ENCODE results near the gene ABCB11. TPM values are rescaled to one million over a fixed set of nuclear protein-coding genes. Genes with fewer than 3 reads are reported as not detected.
"Not testable (repeated sequence)": the region's sequence is repeated elsewhere in the genome, so short reads cannot be mapped to it uniquely, and the experiment has no call there.

The ABCB11 gene
- total and polyA plus RNA-seq, 4 donors = 0.03 to 0.21 TPM; not detected in 2

DNA sequence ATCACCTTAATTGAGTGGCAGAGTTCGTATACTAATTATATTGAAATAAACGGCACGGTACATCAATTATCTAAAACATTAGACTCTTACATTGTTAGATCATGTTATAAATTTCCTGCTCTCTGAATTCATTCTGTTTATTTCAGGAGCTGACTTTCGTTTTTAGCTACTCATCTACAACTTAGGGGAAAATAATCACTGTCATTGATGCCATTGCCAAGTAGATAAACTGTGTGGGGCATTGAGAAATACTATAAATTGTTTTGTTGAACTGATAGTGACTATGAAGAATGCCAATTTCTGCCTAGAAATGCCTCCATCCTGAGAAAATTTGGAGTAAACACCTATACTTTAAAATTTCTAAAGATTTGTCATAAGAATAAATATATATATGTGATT, 17.5 kb downstream of the ABCB11 start:
- no peaks in the 10 kb centered on the region for H3K4me1 ChIP-seq (ENCODE audit: control insufficient read depth in 1 of 2, insufficient read depth in 2 of 2, low read length in 2 of 2)
- WGBS, 2 donors = 71 to 87% methylated on average over 4 of the region's 4 CpGs
- no peaks in the 10 kb centered on the region for H3K27me3 ChIP-seq (ENCODE audit: control insufficient read depth in 1 of 2, insufficient read depth in 2 of 2, low read length in 1 of 2)
- ATAC-seq (ENCODE audit: low FRiP score) (no peak), DNase-seq (no peak)
- intact Hi-C loops (cut with DNase I) = no loop called here
- no peaks in the 10 kb centered on the region for H3K36me3 ChIP-seq (ENCODE audit: control insufficient read depth in 1 of 2, insufficient read depth in 2 of 2, low read length in 1 of 2)
- H3K27ac ChIP-seq (ENCODE audit: low read depth in 1 of 2, low read length in 2 of 2) = no peak overlapping the region
- no peaks in the 10 kb centered on the region for H3K9me3 ChIP-seq (ENCODE audit: control insufficient read depth, low read length)
- H3K4me3 ChIP-seq (ENCODE audit: low read length in 2 of 2) = no peak overlapping the region

- ATAC-seq (ENCODE audit: low FRiP score) = no peak
- intact Hi-C loops (cut with DNase I) = no loop called here
- 33 to 45% methylated on average over 6 of the region's 6 CpGs for WGBS, 2 donors
- Histone ChIP-seq H3K9me3 (ENCODE audit: control insufficient read depth, low read length) (no peaks in the 10 kb centered on the region), H3K36me3 (ENCODE audit: control insufficient read depth in 1 of 2, insufficient read depth in 2 of 2, low read length in 1 of 2) (no peaks in the 10 kb centered on the region), H3K4me3 (ENCODE audit: low read length in 2 of 2) (no peak overlapping the region), H3K27me3 (ENCODE audit: control insufficient read depth in 1 of 2, insufficient read depth in 2 of 2, low read length in 1 of 2) (no peaks in the 10 kb centered on the region), H3K27ac (ENCODE audit: low read depth in 1 of 2, low read length in 2 of 2) (no peak overlapping the region), H3K4me1 (ENCODE audit: control insufficient read depth in 1 of 2, insufficient read depth in 2 of 2, low read length in 2 of 2) (no peaks in the 10 kb centered on the region)
- DNase-seq = no peak
Observed at GRCh38 chr2:169012812-169013627, 18.1 kb downstream of the ABCB11 start.

DNA sequence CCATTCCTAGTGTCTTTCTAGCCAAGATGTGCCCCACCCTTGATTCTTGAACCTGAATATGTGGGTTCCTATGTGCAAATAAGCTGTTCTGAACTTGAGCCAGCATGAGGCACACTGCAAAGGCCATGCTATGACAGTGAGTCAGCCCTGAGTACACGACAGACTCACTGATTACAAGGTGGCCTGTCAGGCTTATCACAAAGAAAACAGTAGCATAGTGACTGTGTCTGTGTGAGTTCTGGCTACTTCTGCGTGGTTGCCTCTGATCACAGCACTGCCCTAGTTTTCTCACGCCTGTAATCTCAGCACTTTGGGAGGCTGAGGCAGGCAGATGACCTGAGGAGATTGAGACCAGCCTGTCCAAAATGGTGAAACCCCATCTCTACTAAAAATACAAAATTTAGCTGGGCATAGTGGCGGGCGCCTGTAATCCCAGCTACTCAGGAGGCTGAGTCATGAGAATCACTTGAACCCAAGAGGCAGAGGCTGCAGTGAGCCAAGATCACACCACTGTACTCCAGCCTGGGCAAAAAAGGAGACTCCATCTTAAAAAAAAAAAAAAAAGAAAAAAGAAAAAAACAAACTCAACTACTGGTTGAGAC, 18.8 kb downstream of the ABCB11 start:
- WGBS, 2 donors = 29 to 33% methylated on average over 5 of the region's 5 CpGs
- ATAC-seq (ENCODE audit: low FRiP score) = not testable (repeated sequence)

GRCh38 chr2:169011698-169012097, 19.4 kb downstream of the ABCB11 start:
- intact Hi-C loops (cut with DNase I) = no loop called here
- 89 to 92% methylated on average over 2 of the region's 2 CpGs for WGBS, 2 donors
- H3K9me3 ChIP-seq (ENCODE audit: control insufficient read depth, low read length) = no peaks in the 10 kb centered on the region
- no peak overlapping the region for H3K4me3 ChIP-seq (ENCODE audit: low read length in 2 of 2)
- H3K36me3 ChIP-seq (ENCODE audit: control insufficient read depth in 1 of 2, insufficient read depth in 2 of 2, low read length in 1 of 2) = no peaks in the 10 kb centered on the region
- ATAC-seq (ENCODE audit: low FRiP score) (no peak), DNase-seq (no peak)
- no peaks in the 10 kb centered on the region for H3K4me1 ChIP-seq (ENCODE audit: control insufficient read depth in 1 of 2, insufficient read depth in 2 of 2, low read length in 2 of 2)
- H3K27ac ChIP-seq (ENCODE audit: low read depth in 1 of 2, low read length in 2 of 2) = no peak overlapping the region
- no peaks in the 10 kb centered on the region for H3K27me3 ChIP-seq (ENCODE audit: control insufficient read depth in 1 of 2, insufficient read depth in 2 of 2, low read length in 1 of 2)

More for the DNA sequence above, 18.8 kb downstream of the ABCB11 start:
- DNase-seq; H3K9me3 ChIP-seq (ENCODE audit: control insufficient read depth, low read length); H3K27me3 ChIP-seq (ENCODE audit: control insufficient read depth in 1 of 2, insufficient read depth in 2 of 2, low read length in 1 of 2); intact Hi-C loops (cut with DNase I); H3K4me1 ChIP-seq (ENCODE audit: control insufficient read depth in 1 of 2, insufficient read depth in 2 of 2, low read length in 2 of 2); H3K27ac ChIP-seq (ENCODE audit: low read depth in 1 of 2, low read length in 2 of 2); H3K36me3 ChIP-seq (ENCODE audit: control insufficient read depth in 1 of 2, insufficient read depth in 2 of 2, low read length in 1 of 2); H3K4me3 ChIP-seq (ENCODE audit: low read length in 2 of 2): not testable (repeated sequence)

DNA sequence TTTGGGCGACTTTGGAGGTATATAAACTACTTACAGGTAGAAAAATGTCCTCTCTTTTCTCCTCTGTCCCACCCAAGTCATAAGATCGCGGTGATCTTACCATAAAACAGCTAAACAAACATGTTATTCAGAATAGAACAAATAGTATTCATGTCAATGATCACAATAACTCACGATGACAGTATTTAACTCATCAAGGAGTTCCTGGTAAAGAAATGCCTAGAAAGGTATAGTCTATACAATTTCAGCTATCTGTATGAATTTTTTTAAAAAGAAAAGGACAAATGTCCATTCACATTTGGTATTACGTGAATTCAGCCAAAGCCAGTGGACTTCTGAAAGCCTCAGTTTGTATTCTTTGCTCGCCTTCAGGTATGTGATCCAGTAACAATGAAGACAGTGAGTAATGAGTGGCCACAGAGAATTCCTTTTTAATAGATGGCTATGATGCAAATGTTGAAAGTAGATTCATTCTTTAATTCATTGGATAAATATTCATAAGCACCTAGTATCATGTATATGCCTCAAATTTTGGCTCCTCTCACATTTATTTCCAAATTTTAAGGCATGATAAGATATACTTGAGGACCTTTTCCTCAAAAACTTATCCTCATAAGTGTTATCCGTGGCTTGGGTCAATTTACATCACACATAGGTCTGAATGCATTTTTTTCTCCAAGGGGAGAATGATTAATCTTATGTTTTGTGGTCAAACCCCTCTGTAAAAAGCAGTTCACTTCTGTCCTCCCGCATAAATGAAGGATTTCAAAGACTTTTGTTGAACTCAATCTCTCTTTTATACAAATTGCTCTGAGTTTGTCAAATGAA, 20.3 kb downstream of the ABCB11 start:
- Histone ChIP-seq H3K27ac (ENCODE audit: low read depth in 1 of 2, low read length in 2 of 2) (no peak overlapping the region), H3K27me3 (ENCODE audit: control insufficient read depth in 1 of 2, insufficient read depth in 2 of 2, low read length in 1 of 2) (no peaks in the 10 kb centered on the region), H3K36me3 (ENCODE audit: control insufficient read depth in 1 of 2, insufficient read depth in 2 of 2, low read length in 1 of 2) (no peaks in the 10 kb centered on the region), H3K9me3 (ENCODE audit: control insufficient read depth, low read length) (no peaks in the 10 kb centered on the region), H3K4me3 (ENCODE audit: low read length in 2 of 2) (no peak overlapping the region), H3K4me1 (ENCODE audit: control insufficient read depth in 1 of 2, insufficient read depth in 2 of 2, low read length in 2 of 2) (no peaks in the 10 kb centered on the region)
- ATAC-seq (ENCODE audit: low FRiP score) (no peak), DNase-seq (no peak)
- intact Hi-C loops (cut with DNase I) = no loop called here
- 72 to 74% methylated on average over 8 of the region's 8 CpGs for WGBS, 2 donors

- Histone ChIP-seq H3K27me3 (ENCODE audit: control insufficient read depth in 1 of 2, insufficient read depth in 2 of 2, low read length in 1 of 2) (no peaks in the 10 kb centered on the region), H3K4me3 (ENCODE audit: low read length in 2 of 2) (no peak overlapping the region), H3K36me3 (ENCODE audit: control insufficient read depth in 1 of 2, insufficient read depth in 2 of 2, low read length in 1 of 2) (no peaks in the 10 kb centered on the region), H3K4me1 (ENCODE audit: control insufficient read depth in 1 of 2, insufficient read depth in 2 of 2, low read length in 2 of 2) (no peaks in the 10 kb centered on the region), H3K9me3 (ENCODE audit: control insufficient read depth, low read length) (no peaks in the 10 kb centered on the region), H3K27ac (ENCODE audit: low read depth in 1 of 2, low read length in 2 of 2) (no peak overlapping the region)
- WGBS, 2 donors = 41 to 44% methylated on average over 3 of the region's 3 CpGs
- DNase-seq (no peak), ATAC-seq (ENCODE audit: low FRiP score) (no peak)
- intact Hi-C loops (cut with DNase I) = no loop called here
Observed at GRCh38 chr2:169009865-169010579, 21.1 kb downstream of the ABCB11 start.

- intact Hi-C loops (cut with DNase I) = no loop called here
- WGBS, 2 donors = 87 to 93% methylated on average over 2 of the region's 2 CpGs
- Histone ChIP-seq H3K4me1 (ENCODE audit: control insufficient read depth in 1 of 2, insufficient read depth in 2 of 2, low read length in 2 of 2) (no peaks in the 10 kb centered on the region), H3K27me3 (ENCODE audit: control insufficient read depth in 1 of 2, insufficient read depth in 2 of 2, low read length in 1 of 2) (no peaks in the 10 kb centered on the region), H3K27ac (ENCODE audit: low read depth in 1 of 2, low read length in 2 of 2) (no peak overlapping the region), H3K36me3 (ENCODE audit: control insufficient read depth in 1 of 2, insufficient read depth in 2 of 2, low read length in 1 of 2) (no peaks in the 10 kb centered on the region), H3K4me3 (ENCODE audit: low read length in 2 of 2) (no peak overlapping the region), H3K9me3 (ENCODE audit: control insufficient read depth, low read length) (no peaks in the 10 kb centered on the region)
- no peak for ATAC-seq (ENCODE audit: low FRiP score)
- DNase-seq = no peak
Observed at GRCh38 chr2:169007941-169008340, 23.2 kb downstream of the ABCB11 start.

- Histone ChIP-seq H3K4me3 (ENCODE audit: low read length in 2 of 2) (no peak overlapping the region), H3K9me3 (ENCODE audit: control insufficient read depth, low read length) (no peaks in the 10 kb centered on the region), H3K27ac (ENCODE audit: low read depth in 1 of 2, low read length in 2 of 2) (no peak overlapping the region), H3K4me1 (ENCODE audit: control insufficient read depth in 1 of 2, insufficient read depth in 2 of 2, low read length in 2 of 2) (no peaks in the 10 kb centered on the region), H3K36me3 (ENCODE audit: control insufficient read depth in 1 of 2, insufficient read depth in 2 of 2, low read length in 1 of 2) (no peaks in the 10 kb centered on the region), H3K27me3 (ENCODE audit: control insufficient read depth in 1 of 2, insufficient read depth in 2 of 2, low read length in 1 of 2) (no peaks in the 10 kb centered on the region)
- WGBS, 2 donors = 75 to 79% methylated on average over 3 of the region's 3 CpGs
- ATAC-seq (ENCODE audit: low FRiP score) = no peak
- DNase-seq = no peak
- intact Hi-C loops (cut with DNase I) = no loop called here
Observed at GRCh38 chr2:169007356-169007755, 23.8 kb downstream of the ABCB11 start.

All from aorta (tissue), 5 donors.